HG03045 (cell line): ENCODE measurements around the gene ZFAND3.

Experiments
- ATAC-seq: cut with Tn5 transposase; IDR thresholded peaks from one replicate; pipeline ENCODE4 v1.9.1; 2021; ENCODE audit warnings: mild to moderate bottlenecking, moderate library complexity; ENCODE audit not compliant: unreplicated experiment

Gene ZFAND3

GRCh38 chr6:37826993-37827392 lies 7.5 kb downstream of the ZFAND3 start:
- ATAC-seq: no peak

DNA sequence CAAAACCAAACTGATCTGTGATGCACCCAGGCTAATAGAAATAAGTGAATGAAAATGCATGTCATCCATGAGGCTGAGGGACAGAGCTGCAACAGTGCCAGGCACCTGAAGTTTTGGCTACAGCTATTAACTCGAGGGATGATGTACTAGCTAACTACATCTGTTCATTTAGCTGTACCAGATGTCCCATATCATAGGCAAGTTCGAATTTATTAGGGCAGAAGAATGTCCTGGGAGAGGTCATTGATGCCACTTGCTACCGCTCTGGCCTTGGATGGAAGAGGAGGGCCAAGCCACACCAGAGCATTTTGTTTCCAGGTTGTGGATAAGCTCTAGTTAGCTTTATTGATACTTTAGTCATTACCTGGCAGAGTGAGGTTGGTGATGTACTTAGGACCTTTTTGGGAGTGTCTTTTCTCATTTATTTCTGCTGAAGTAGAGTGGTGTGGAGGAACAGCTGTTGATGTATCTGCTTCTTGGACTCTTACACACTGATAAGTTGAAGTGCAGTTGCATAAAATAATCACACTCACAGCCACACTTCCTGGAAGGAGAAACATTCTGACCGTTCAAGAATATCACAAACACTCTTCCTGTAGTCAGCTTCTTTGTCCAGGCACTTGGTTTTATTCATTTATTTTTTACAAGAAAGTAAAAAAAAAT lies 8.2 kb downstream of the ZFAND3 start:
- ATAC-seq: no peak

GRCh38 chr6:37830225-37830624 lies 10.7 kb downstream of the ZFAND3 start:
- ATAC-seq: no peak

- ATAC-seq: no peak
Observed at GRCh38 chr6:37831457-37831856, 11.9 kb downstream of the ZFAND3 start.

DNA sequence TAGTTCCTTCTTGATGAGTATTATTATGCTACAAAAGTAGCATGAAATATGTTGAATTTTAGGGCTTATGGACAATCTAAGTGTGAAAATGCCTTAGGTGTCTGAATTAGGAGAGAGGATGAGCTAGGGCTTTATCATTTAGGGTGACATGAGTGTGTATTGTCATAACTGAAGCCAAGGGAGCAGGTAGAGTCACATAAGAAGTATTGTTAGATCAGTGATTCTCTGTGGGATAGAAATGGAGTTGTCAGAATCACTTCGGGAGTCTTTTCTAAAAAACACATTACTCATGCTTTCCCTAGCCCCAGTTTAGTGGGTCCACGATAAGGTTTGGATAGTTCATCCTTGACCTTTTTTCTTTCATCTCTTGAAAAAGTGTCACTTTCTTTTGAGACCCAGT lies 16.4 kb downstream of the ZFAND3 start:
- no peak for ATAC-seq

DNA sequence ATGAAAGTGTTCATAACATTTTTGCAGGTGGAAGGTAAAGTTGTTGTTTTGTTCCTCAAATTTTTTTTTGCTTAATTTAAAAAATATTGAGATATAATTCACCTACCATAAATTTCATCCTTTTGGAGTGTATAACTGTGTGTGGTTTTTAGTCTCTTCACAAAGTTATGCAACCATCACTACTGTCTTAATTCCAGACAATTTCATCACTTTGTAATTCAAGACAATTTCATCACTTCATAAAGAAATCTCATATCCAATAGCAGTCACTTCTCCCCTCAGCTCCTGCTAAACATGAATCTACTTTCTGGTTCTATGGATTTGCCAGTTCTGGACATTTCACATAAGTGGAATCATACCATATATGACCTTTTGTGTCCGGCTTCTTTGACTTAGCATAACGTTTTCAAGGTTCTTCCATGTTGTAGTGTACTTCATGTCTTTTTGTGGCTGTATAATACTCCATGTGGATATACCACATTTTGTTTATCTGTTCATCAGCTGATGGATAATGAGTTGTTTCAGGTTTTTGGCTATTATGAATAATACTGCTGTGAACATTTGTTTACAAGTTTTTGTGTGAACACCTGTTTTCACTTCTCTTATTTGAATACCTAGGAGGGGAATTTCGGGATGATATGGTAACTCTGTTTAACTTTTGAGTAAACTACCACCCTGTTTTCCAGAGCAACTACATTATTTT lies 18.8 kb downstream of the ZFAND3 start:
- no peak for ATAC-seq

GRCh38 chr6:37840143-37840939 lies 20.8 kb downstream of the ZFAND3 start:
- ATAC-seq: no peak

GRCh38 chr6:37840940-37841300 lies 21.4 kb downstream of the ZFAND3 start:
- ATAC-seq: no peak

- ATAC-seq: no peak
Observed at GRCh38 chr6:37845026-37845911, 25.7 kb downstream of the ZFAND3 start.

DNA sequence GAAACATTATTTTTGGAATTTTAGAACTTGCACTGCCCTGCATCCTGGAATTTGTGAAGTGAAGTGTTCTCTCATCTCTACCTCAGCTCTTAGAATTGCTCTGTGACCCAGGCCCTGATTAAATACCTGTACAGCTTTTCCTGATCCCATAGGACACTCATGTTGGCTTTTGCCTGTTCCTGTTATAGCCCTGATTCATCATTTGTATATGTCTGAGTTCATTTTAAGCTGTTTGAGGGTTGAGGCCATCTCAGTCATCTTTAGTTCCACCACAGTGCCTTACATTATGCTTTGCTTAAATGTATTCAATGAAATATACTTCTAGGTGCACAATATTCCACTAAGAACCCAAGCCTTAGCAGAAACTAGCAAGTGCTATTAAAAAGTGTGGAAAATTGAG lies 26.4 kb downstream of the ZFAND3 start:
- ATAC-seq: no peak

GRCh38 chr6:37847704-37848103 lies 28.2 kb downstream of the ZFAND3 start:
- no peak for ATAC-seq

GRCh38 chr6:37848371-37848770 lies 28.8 kb downstream of the ZFAND3 start:
- no peak for ATAC-seq

- ATAC-seq: no peak
Observed at GRCh38 chr6:37850260-37850659, 30.7 kb downstream of the ZFAND3 start.

- ATAC-seq: no peak
Observed at GRCh38 chr6:37850728-37851285, 31.3 kb downstream of the ZFAND3 start.

DNA sequence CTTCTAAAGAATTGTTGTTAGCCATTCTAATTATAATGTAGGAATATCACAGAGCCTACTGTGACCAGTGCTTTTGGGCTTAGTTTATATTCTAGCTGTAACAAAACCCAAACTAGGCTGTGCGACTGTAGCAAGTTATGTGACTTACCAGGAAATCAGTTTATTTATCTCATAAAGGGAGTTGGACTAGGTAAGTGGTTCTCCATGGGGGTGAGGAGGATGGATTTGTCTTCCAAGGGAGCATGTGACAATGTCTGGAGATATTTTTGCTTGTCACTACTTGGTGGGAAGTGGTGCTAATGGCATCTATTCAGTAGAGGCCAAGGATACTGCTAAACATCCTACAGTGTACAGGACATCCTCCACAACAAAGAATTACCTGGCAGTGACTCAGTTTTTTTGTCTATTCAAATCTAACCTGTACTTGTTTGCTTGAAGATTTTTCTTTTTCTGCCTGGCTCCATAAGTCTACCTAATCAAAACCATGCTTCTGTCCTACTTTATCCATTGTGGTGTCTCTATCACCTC lies 32.5 kb downstream of the ZFAND3 start:
- no peak for ATAC-seq

DNA sequence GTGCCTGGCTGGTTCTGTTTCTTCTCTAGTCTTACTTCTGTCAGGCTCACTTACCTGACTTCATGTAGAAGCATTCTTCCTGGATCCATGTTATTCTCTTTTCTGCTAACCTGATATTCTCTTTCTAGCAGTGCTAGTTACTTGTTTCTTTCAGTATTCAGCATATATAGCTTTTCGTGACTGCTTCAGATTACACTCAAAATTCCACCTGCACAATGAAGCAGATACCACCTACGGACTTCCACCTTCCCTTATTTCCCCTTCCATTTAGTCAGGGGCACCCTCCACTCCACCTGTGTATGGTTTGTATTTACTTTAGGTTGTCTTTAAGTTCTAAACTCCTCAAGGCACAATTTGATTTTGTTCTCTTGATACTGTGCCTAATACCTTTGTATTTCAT lies 36.8 kb downstream of the ZFAND3 start:
- no peak for ATAC-seq

DNA sequence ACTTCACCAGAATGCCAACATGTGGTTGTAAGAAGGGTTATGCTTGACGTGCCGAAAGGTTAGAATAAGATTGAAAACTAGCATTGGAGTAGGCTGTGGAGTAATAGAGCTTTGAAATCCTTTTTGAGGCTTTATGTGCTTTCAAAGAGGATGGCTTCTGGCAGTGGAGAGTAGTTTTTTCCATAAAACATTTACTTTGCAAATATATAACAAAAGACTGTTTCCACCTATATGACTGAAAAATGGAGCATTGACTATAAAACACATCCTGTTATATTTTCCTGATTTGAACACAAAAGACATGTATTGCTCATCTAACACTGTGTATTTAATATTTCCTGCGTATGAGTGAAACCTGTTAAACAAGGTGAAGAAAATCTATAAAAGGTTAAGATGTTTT lies 38.8 kb downstream of the ZFAND3 start:
- no peak for ATAC-seq

DNA sequence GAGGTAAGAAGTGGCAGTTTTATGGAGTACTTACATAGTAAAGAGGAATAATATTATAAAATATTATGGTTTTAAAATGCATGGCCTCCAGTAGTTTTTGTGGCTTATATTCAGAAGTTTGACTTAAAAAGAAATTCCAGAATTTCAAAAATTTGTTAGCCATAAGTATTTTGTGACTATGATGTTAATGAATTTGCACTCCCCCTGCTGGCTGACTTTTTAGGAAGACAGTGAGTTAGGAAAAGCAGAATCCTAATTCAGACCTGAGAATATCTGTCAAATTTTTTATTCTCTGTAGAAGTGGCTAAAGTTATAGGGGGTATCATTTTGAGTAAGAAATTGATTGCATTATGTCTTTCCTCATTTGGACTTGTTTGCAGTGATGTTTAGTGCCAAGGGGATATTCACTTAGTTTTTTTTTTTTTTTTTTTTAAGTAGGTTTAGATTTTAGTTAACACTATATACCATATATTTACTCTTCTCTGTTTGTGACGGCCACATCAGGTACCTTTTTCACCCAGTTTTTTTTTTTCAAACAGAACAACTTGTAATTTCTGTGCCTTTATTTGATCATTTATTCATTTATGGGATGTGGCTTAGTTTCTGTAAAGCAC lies 40.8 kb downstream of the ZFAND3 start:
- no peak for ATAC-seq

DNA sequence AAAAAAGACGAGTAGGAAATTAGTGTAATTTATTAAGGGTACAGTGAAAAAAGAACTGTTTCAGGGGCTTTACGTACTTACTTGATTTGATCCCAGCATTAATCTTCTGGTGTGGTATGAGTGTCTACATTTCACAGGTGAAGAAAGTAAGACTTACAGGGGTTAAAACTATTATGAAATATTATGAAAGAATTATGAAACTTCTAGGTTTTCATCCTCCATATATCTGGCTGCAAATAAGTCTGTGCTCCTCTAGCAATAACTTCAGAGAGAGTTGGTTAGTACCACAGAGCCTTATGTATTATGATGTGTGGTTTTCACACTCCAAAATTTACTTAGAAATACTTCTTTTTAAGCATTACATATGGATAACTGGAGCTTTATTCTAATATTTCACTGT lies 41.9 kb downstream of the ZFAND3 start:
- no peak for ATAC-seq

- no peak for ATAC-seq
Observed at GRCh38 chr6:37862430-37862829, 42.9 kb downstream of the ZFAND3 start.
